DOHH2 (cell line): Measurements from ENCODE around the gene HDHD5.

Experiments used
- H3F3A ChIP-seq: fragments of 200-600 bp; sonication (generic), shearing (Covaris generic); 2 replicates; pipeline ENCODE4 v1.6.0; 2016; ENCODE audit warnings: antibody characterized with exemption, mild to moderate bottlenecking; ENCODE audit not compliant: control insufficient read depth, insufficient read depth
- H3K27ac ChIP-seq: fragments of 200-600 bp; sonication (generic); 2 replicates; pipeline ENCODE4 v1.5.1; 2014; ENCODE audit warnings: low read depth, mild to moderate bottlenecking, low read length, moderate library complexity
- H3K27me3 ChIP-seq: fragments of 200-600 bp; sonication (generic); 2 replicates; pipeline ENCODE4 v1.6.1; 2014; ENCODE audit warnings: mild to moderate bottlenecking, low read length, mixed read lengths; ENCODE audit not compliant: control insufficient read depth
- H3K36me3 ChIP-seq: fragments of 200-600 bp; sonication (generic); 2 replicates; pipeline ENCODE4 v1.6.1; 2014; ENCODE audit warnings: mild to moderate bottlenecking, low read length, moderate library complexity, mixed read lengths; ENCODE audit not compliant: control insufficient read depth
- H3K4me1 ChIP-seq: fragments of 200-600 bp; sonication (generic); 2 replicates; pipeline ENCODE4 v1.6.1; 2014; ENCODE audit warnings: mild to moderate bottlenecking, low read length, mixed read lengths; ENCODE audit not compliant: control insufficient read depth
- H3K4me2 ChIP-seq: fragments of 200-600 bp; sonication (generic); 2 replicates; pipeline ENCODE4 v1.6.0; 2014; ENCODE audit warnings: mild to moderate bottlenecking, low read length, moderate library complexity
- H3K4me3 ChIP-seq: fragments of 200-600 bp; sonication (generic); 2 replicates; pipeline ENCODE4 v1.5.1; 2014; ENCODE audit warnings: mild to moderate bottlenecking, low read length, mixed read lengths
- H3K79me2 ChIP-seq: fragments of 200-600 bp; sonication (generic); 2 replicates; pipeline ENCODE4 v1.6.1; 2014; ENCODE audit warnings: mild to moderate bottlenecking, low read length, mixed read lengths; ENCODE audit not compliant: control insufficient read depth
- H3K9me2 ChIP-seq: fragments of 200-600 bp; sonication (generic); replicated peaks from 2 replicates; pipeline ENCODE4 v1.6.1; 2014; ENCODE audit warnings: mild to moderate bottlenecking, low read length, mixed read lengths; ENCODE audit not compliant: control insufficient read depth
- H3K9me3 ChIP-seq: fragments of 200-600 bp; sonication (generic); 2 replicates; pipeline ENCODE4 v1.6.1; 2014; ENCODE audit warnings: antibody characterized with exemption, low read length, mixed read lengths; ENCODE audit not compliant: control insufficient read depth, insufficient read depth
- H4K20me1 ChIP-seq: fragments of 200-600 bp; sonication (generic); 2 replicates; pipeline ENCODE4 v1.6.0; 2014; ENCODE audit warnings: low read depth, mild to moderate bottlenecking, antibody characterized with exemption, low read length, moderate library complexity; ENCODE audit not compliant: control insufficient read depth, insufficient read depth
- CTCF ChIP-seq: fragments of 200-600 bp; sonication (generic); IDR thresholded peaks from one replicate; pipeline ENCODE4 v1.5.1; 2014; ENCODE audit warnings: antibody characterized with exemption, mild to moderate bottlenecking, low read depth, low read length; ENCODE audit not compliant: poor library complexity, severe bottlenecking
- EZH2phosphoT487 ChIP-seq: fragments of 200-600 bp; sonication (generic); IDR thresholded peaks from 2 replicates; pipeline ENCODE4 v1.6.1; 2017; ENCODE audit warnings: borderline replicate concordance, mild to moderate bottlenecking, antibody characterized with exemption, low read length, moderate library complexity, mixed read lengths

The HDHD5 gene

DNA sequence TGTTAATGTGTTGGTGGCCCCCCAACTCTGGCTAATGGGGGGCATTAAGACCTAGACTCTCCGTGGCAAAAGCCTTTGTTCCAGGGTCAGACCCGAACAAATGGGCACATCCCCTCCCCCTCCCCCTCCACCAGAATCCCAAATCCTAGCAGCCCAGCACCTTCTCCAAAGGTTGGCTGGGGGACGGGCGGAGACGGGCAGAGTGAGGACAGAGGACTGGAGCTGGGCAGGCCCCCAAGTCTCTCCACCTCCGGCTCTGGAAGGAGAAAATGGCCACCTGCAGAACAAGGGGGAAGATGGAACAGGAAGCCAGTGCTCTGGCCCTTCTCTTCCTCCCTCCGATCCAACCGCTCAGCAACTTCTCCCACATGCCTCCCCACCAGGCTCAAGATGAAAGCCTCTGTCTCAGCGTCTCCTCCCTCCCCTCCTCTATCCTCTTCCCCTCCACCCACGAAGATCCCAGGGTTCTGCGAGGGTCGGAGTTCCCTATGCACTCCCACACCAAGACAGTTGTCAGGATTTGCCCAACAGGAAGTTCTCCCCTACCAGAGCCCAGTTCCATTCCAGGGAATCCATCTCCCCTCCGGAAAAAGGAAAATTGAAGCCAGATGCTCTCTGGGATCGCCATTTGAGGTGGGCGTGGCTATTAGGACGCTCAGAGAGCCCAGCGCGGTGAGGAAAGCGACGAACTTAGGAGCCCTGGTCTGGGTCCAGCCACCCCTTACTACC is 40.1 kb upstream of the HDHD5 start:
- H3K4me2 ChIP-seq = no peak overlapping the region
- H4K20me1 ChIP-seq = no peaks in the 10 kb centered on the region
- no peaks in the 10 kb centered on the region for H3F3A ChIP-seq
- H3K27me3 ChIP-seq = no peaks in the 10 kb centered on the region
- no peaks in the 10 kb centered on the region for H3K9me3 ChIP-seq
- no peak overlapping the region for H3K4me3 ChIP-seq
- no peaks in the 10 kb centered on the region for H3K4me1 ChIP-seq
- TF ChIP-seq EZH2phosphoT487 (no peak), CTCF (no peak)
- no peaks in the 10 kb centered on the region for H3K9me2 ChIP-seq
- no peaks in the 10 kb centered on the region for H3K79me2 ChIP-seq
- H3K36me3 ChIP-seq = no peaks in the 10 kb centered on the region
- H3K27ac ChIP-seq = no peak overlapping the region

DNA sequence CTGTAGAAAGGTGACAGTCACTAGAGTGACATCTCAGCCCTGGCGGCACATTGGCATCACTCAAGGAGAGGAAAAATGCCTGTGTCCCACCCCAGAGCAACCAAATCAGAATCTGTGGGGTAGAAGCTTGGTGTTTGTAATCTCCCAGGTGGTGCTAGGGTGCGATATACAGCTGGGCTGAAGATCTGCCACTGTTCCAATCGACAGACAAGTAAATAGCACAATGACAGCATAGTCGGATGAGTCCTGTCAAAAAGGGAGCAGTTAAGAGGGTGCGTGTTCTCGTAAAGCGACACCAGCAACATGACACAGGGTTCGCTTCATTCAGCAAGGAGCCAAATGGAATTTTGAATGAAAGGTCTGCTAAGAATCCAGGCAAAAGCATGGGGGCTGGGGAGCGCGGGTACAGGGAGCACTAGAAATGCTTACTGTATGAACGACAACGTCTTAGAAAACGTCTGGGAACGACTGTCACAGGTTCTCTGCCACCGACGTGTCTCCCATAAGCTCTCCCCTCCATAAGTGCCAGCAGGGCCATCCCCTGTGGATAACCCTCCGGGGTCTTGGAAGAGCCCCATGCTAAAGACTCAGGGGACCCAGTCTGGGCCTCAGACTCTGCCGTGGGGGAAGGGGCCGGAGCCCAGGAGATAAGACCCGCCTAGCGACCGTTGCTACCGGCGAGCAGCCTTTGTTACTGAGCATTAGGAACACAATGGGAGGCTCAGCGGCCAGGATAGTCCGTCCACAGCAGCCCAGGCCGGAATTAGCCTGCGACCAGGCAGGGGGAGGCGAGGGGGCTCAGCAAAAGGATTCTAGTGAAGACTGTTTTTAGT is 39.3 kb upstream of the HDHD5 start:
- no peak for TF ChIP-seq CTCF
- TF ChIP-seq EZH2phosphoT487 = no peak
- no peaks in the 10 kb centered on the region for H3K9me3 ChIP-seq
- no peaks in the 10 kb centered on the region for H3K4me1 ChIP-seq
- H4K20me1 ChIP-seq = no peaks in the 10 kb centered on the region
- H3K4me3 ChIP-seq = no peak overlapping the region
- no peak overlapping the region for H3K27ac ChIP-seq
- no peak overlapping the region for H3K4me2 ChIP-seq
- H3F3A ChIP-seq = no peaks in the 10 kb centered on the region
- no peaks in the 10 kb centered on the region for H3K9me2 ChIP-seq
- H3K79me2 ChIP-seq = no peaks in the 10 kb centered on the region
- no peaks in the 10 kb centered on the region for H3K27me3 ChIP-seq
- no peaks in the 10 kb centered on the region for H3K36me3 ChIP-seq

- Histone ChIP-seq H3K4me1 (no peaks in the 10 kb centered on the region), H3K9me3 (no peaks in the 10 kb centered on the region)
These were observed 35.1 kb upstream of the HDHD5 start for GRCh38 chr22:17194213-17194612.

More at GRCh38 chr22:17194213-17194612, 35.1 kb upstream of the HDHD5 start:
- Histone ChIP-seq H3K9me2 (no peaks in the 10 kb centered on the region), H4K20me1 (no peaks in the 10 kb centered on the region), H3K27me3 (no peaks in the 10 kb centered on the region), H3F3A (no peaks in the 10 kb centered on the region), H3K4me2 (no peak overlapping the region), H3K4me3 (no peak overlapping the region), H3K27ac (no peak overlapping the region), H3K36me3 (no peaks in the 10 kb centered on the region), H3K79me2 (no peaks in the 10 kb centered on the region)
- TF ChIP-seq EZH2phosphoT487 = no peak
- no peak for TF ChIP-seq CTCF
